Fibroblast of mammary gland (primary cell): ENCODE measurements around the gene GYG2.
A peak's percentile ranks its signal among the peaks of the same experiment; 100 is the strongest.
"Not testable (repeated sequence)": the region's sequence is repeated elsewhere in the genome, so short reads cannot be mapped to it uniquely, and the experiment has no call there.

Experiments used
- DNase-seq: peaks from one replicate; pipeline ENCODE4 v3.0.0-alpha.2; 2010; ENCODE audit warnings: low read depth
- H3K4me3 ChIP-seq: 2 replicates; pipeline ENCODE4 v1.5.1; 2011; ENCODE audit warnings: low read depth, mild to moderate bottlenecking, low read length, moderate library complexity; ENCODE audit not compliant: control insufficient read depth
- CTCF ChIP-seq: conservative IDR thresholded peaks from 2 replicates; pipeline ENCODE4 v1.5.1; 2011; ENCODE audit warnings: low read depth, low read length, inconsistent platforms; ENCODE audit not compliant: control insufficient read depth, insufficient read depth

Gene GYG2

DNA sequence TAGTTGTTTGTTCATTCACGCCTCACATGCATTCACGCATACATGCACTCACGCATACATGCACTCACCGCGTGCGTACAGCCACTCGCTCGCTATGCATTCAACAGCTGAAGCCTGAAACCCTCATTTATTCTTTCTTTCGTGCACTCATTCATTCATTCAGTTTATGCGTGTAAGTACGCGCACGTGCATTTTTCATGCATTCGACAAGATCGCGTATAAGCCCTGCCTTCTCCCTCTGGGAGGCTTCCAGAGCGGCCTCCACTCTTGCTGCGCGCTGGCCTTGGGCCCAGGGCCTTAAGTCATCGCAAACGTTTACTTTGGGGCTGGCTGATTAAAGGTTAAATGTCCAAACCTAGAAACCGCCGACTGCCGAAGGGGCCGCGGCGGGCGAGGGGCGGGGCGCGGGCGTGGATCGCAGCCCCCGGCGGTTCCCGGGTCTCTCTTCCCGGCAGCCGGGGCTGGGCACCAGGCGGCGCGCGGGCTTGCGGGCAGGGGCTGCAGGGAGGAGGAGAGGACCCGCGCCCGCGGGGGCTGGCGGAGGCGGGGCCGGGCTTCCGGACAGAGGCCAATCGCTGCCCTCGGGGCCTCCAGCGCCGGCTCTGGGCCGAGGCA, at the start of gene GYG2:
Gene GYG2, plus strand, starts transcription at position 587 of the 615 bp plus-strand sequence. CDS start 1,259 bp downstream, outside the sequence.
- TF ChIP-seq CTCF, result no peak
- DNase-seq, result peak; percentile 39
- H3K4me3 ChIP-seq, result no peak within 1 kb of the TSS

DNA sequence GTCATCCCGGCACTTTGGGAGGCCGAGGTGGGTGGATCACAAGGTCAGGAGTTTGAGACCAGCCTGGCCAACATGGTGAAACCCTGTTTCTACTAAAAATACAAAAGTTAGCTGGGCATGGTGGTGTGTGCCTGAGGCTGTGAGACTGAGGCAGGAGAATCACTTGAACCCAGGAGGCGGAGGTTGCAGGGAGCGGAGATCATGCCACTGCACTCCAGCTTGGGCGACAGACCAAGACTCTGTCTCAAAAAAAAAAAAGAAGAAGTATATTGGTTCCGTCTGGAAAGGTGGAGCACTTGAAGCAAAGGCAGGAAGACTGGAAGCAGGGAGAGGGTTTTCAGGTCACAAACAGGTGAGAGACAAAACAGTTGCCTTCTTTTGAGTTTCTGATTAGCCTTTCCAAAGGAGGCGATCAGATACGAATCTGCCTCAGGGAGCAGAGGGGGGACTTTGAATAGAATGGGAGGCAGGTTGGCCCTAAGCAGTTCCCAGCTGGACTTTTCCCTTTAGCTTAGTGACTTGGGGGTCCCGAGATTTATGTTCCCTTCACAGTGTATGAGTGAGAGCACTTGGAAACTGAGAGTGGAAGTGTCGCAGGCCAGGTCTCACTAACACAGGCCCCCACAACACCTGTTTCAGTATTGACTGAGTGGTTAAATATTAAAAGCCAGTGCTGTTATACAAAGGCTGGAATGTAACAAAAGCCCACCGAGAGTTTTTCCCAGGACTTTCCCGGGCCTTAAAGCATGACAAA, 48.1 kb upstream of the GYG2 start:
- H3K4me3 ChIP-seq, DNase-seq: not testable (repeated sequence)

DNA sequence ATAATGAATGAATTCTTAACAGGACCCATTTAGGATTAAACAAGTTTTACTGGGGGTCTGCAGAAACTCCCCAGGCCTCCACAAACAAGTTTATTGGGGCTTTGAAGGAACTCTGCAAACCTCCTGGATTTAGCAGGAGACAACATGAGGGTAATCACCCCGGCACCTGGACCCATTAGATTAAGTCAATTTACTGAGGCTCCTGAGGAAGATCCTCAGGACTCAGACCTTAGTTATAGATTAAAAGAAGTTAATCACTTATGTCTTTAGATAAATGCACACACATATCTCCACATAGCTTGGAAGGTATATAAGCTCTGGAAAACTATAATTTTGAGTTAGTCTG, 47.5 kb upstream of the GYG2 start:
- TF ChIP-seq CTCF, result no peak
- H3K4me3 ChIP-seq, result no peak overlapping the region
- no peak for DNase-seq

GRCh38 chrX:2781698-2782097, 47.0 kb upstream of the GYG2 start:
- no peak for DNase-seq
- H3K4me3 ChIP-seq, result no peak overlapping the region
- no peak for TF ChIP-seq CTCF

DNA sequence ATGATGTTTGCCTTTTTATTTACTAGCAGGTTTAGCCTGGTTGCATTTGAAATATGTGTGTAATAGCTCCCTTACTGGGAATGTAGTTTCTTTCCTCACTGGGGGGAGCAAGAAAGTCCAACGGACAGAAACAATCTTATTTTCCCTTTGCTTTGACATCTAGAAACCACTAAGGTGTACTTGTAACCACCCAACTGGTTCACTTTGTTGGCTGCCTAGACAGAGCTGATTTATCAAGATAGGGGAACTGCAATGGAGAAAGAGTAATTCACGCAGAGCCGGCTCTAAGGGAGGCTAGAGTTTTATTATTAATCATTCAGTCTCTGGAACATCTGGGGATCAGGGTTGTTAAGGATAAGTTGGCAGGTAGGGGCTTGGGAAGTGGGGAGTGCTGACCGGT, 46.6 kb upstream of the GYG2 start:
- no peak for DNase-seq
- no peak for TF ChIP-seq CTCF
- H3K4me3 ChIP-seq, result no peak overlapping the region

DNA sequence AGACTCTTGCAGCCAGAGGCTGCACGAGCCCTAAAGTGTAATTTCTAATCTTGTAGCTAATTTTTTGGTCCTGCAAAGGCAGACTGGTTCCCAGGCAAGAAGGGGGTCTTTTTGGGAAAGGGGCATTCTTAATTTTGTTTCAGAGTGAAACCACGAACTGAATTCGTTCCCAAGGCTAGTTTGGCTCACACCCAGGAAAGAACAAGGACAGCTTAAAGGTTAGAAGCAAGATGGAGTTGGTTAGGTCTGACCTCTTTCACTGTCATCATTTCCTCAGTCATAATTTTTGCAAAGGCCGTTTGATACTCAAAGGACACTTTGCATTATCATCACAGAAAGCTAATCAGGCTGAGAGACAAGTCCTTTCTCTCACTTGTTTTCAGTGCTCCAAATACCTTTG, 46.0 kb upstream of the GYG2 start:
- no peak for DNase-seq
- TF ChIP-seq CTCF, result no peak
- H3K4me3 ChIP-seq, result no peak overlapping the region

GRCh38 chrX:2784026-2784425, 44.7 kb upstream of the GYG2 start:
- TF ChIP-seq CTCF, result no peak
- peak; percentile 46 for DNase-seq
- H3K4me3 ChIP-seq, result no peak overlapping the region
